Measurements from ENCODE around the gene TNFRSF11A. TPM values are rescaled to one million over a fixed set of nuclear protein-coding genes. Genes with fewer than 3 reads are reported as not detected.
A peak's percentile ranks its signal among the peaks of the same experiment; 100 is the strongest.

TNFRSF11A gene
- total and polyA plus RNA-seq, 2 experiments from 2014 or later: 4.1 to 5.6 TPM

DNA sequence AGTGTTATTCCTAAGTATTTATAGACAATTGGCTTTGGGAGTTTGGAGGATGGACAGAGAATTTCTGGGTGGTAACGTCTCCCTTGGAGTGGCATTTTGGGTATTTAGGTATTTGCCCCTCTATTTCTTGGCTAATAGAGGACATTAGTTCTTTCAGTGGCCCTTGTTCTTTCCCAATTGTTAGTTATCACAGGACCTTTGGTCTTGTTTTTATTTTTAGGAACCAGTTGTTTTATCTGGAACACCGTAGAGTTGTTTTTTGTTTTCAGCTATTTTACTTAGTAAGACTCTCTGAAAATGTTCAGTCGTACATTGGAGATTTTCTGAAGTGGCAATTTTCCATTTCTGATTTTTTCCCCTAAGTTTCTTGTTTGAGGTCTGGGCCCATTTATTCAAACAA is 40.5 kb upstream of the TNFRSF11A start:
- 96% methylated on average over 3 of the region's 3 CpGs for WGBS (ENCODE audit: low lambda C conversion rate, missing lambda C conversion rate)
- TF ChIP-seq CTCF (IDR thresholded peaks at IDR 0.05; ENCODE audit: poor library complexity): no peak
- TF ChIP-seq EZH2 (IDR thresholded peaks at IDR 0.05; ENCODE audit: borderline replicate concordance): no peak
- TF ChIP-seq EZH2phosphoT487 (IDR thresholded peaks at IDR 0.05; ENCODE audit: low read depth, severe bottlenecking, unreplicated experiment): no peak
- Histone ChIP-seq H3K79me2 (no peaks in the 10 kb centered on the region), H3K4me2 (no peak overlapping the region), H3K27me3 (no peaks in the 10 kb centered on the region), H3K9me3 (ENCODE audit: low read depth) (no peaks in the 10 kb centered on the region), H3K36me3 (replicated peaks; ENCODE audit: insufficient read depth, low read depth) (no peaks in the 10 kb centered on the region), H3K9me2 (replicated peaks; ENCODE audit: insufficient read depth) (no peaks in the 10 kb centered on the region), H4K20me1 (ENCODE audit: insufficient read depth, poor library complexity, severe bottlenecking) (no peaks in the 10 kb centered on the region), H2AFZ (no peak overlapping the region), H3K27ac (no peak overlapping the region), H3K4me3 (no peak overlapping the region), H3K4me1 (ENCODE audit: insufficient read depth) (peaks cover 6% of the 10 kb centered on the region)
- DNase-seq (ENCODE audit: low spot score): no peak

DNA sequence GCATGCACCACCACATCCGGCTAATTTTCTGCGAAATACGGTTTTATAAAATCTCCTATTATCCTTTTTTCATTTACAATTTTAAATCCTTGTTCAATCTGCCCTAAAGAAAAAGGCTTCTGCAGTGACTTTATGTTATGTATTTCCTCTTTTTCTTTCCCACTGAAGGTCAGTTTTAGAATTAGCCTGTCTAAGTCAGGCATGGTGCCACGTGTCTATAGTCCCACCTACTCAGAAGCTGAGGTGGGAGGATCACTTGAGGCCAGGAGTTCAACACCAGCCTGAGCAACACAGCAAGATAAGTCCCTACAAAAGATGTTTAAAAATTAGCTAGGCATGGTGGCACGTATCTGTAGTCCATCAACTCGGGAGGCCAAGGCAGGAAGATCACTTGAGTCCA is 39.8 kb upstream of the TNFRSF11A start:
- Histone ChIP-seq H3K9me3 (ENCODE audit: low read depth) (no peaks in the 10 kb centered on the region), H3K4me3 (no peak overlapping the region), H3K4me2 (no peak overlapping the region), H2AFZ (no peak overlapping the region), H3K4me1 (ENCODE audit: insufficient read depth) (peaks cover 6% of the 10 kb centered on the region), H3K27ac (no peak overlapping the region), H3K79me2 (no peaks in the 10 kb centered on the region), H3K27me3 (no peaks in the 10 kb centered on the region), H3K36me3 (replicated peaks; ENCODE audit: insufficient read depth, low read depth) (no peaks in the 10 kb centered on the region), H3K9me2 (replicated peaks; ENCODE audit: insufficient read depth) (no peaks in the 10 kb centered on the region), H4K20me1 (ENCODE audit: insufficient read depth, poor library complexity, severe bottlenecking) (no peaks in the 10 kb centered on the region)
- DNase-seq (ENCODE audit: low spot score): no peak
- 93% methylated on average over 6 of the region's 6 CpGs for WGBS (ENCODE audit: low lambda C conversion rate, missing lambda C conversion rate)
- TF ChIP-seq EZH2phosphoT487 (IDR thresholded peaks at IDR 0.05; ENCODE audit: low read depth, severe bottlenecking, unreplicated experiment) (no peak), EZH2 (IDR thresholded peaks at IDR 0.05; ENCODE audit: borderline replicate concordance) (no peak), CTCF (IDR thresholded peaks at IDR 0.05; ENCODE audit: poor library complexity) (no peak)

GRCh38 chr18:62287781-62288664 is 37.1 kb upstream of the TNFRSF11A start:
- no peaks in the 10 kb centered on the region for H3K9me3 ChIP-seq (ENCODE audit: low read depth)
- H3K36me3 ChIP-seq (replicated peaks; ENCODE audit: insufficient read depth, low read depth): no peaks in the 10 kb centered on the region
- peaks cover 6% of the 10 kb centered on the region for H3K4me1 ChIP-seq (ENCODE audit: insufficient read depth)
- H3K9me2 ChIP-seq (replicated peaks; ENCODE audit: insufficient read depth): no peaks in the 10 kb centered on the region
- H3K4me2 ChIP-seq: peak overlapping the region; percentile 37
- no peak overlapping the region for H3K4me3 ChIP-seq
- WGBS (ENCODE audit: low lambda C conversion rate, missing lambda C conversion rate): 69% methylated on average over 2 of the region's 2 CpGs
- DNase-seq (ENCODE audit: low spot score): peak; percentile 6
- peak overlapping the region; percentile 18 for H3K27ac ChIP-seq
- no peaks in the 10 kb centered on the region for H3K27me3 ChIP-seq
- no peaks in the 10 kb centered on the region for H4K20me1 ChIP-seq (ENCODE audit: insufficient read depth, poor library complexity, severe bottlenecking)
- no peak overlapping the region for H2AFZ ChIP-seq
- H3K79me2 ChIP-seq: no peaks in the 10 kb centered on the region
- TF ChIP-seq EZH2 (IDR thresholded peaks at IDR 0.05; ENCODE audit: borderline replicate concordance) (no peak), CTCF (IDR thresholded peaks at IDR 0.05; ENCODE audit: poor library complexity) (no peak), EZH2phosphoT487 (IDR thresholded peaks at IDR 0.05; ENCODE audit: low read depth, severe bottlenecking, unreplicated experiment) (no peak)

All from hepatocyte (in vitro differentiated cells).